HG02870 (cell line): ENCODE results near the gene IQSEC3.

Experiments
- ATAC-seq: cut with Tn5 transposase; IDR thresholded peaks from one replicate; pipeline ENCODE4 v1.9.1; 2021; ENCODE audit warnings: mild to moderate bottlenecking, moderate library complexity; ENCODE audit not compliant: unreplicated experiment

The IQSEC3 gene

DNA sequence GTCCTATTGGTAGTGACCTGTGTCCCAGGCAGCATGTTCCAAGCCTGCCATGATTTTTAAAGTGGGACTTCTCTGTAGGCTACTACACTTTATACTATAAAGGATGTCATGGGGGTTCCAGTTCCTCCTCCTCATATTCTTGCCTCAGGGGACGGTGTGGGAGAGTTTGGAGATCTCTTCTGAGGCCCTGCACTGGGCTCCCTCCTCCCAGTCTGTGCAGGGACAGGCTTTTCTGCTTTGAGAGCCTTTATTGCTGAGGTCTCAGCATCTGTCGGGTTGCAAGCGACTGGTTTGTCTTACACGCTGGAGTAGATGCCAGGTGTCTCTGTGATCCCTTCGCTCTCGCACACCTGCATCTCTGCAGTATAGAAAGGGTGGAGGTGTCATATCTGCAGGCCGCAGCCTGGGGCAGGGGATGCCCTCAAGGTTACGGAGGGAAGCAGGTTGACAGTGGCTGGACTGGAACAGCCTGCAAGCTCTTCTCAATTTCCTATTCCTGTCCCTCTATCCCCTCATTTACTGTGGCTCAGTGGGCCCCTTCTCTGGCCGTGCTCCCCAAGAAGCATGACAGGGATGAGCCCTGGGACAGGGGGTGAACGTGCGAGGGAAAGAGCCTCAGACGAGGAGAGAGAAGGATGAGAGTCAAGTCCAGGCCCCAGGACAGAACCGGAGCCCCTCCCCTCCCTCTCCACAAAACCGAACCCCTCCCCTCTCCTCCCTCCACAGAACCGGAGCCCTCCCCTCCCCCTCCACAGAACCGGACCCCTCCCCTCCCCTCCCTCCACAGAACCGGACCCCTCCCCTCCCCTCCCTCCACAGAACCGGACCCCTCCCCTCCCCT is 96.1 kb downstream of the IQSEC3 start:
- no peak for ATAC-seq

DNA sequence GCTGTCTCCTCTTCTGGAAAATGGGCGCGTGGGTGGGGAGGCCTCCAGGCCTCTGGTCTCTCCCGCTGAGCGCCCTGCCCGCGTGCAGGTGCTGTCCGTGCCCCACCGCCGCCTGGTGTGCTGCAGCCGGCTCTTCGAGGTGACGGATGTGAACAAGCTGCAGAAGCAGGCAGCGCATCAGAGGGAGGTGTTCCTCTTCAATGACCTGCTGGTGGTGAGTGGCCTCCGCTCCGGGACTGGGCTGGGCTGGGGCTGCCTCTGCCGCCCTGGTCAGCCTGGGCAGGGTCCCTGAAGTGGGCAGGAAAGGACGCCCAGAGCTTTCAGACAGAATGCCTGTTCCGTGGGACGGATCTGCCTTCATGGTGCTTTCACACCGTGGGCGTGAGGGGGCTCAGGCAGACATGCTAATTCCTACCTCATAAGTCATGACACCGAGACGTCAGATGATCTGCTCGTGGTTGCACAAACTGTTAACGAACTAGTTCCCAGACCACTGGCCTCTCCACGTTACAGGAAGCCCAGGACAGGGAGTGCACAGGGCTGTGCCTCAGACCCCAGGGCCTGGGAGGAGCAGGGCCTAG is 96.9 kb downstream of the IQSEC3 start:
- no peak for ATAC-seq

- no peak for ATAC-seq
These were observed 97.6 kb downstream of the IQSEC3 start for GRCh38 chr12:164207-164606.

GRCh38 chr12:165862-166368 is 99.3 kb downstream of the IQSEC3 start:
- ATAC-seq = no peak

DNA sequence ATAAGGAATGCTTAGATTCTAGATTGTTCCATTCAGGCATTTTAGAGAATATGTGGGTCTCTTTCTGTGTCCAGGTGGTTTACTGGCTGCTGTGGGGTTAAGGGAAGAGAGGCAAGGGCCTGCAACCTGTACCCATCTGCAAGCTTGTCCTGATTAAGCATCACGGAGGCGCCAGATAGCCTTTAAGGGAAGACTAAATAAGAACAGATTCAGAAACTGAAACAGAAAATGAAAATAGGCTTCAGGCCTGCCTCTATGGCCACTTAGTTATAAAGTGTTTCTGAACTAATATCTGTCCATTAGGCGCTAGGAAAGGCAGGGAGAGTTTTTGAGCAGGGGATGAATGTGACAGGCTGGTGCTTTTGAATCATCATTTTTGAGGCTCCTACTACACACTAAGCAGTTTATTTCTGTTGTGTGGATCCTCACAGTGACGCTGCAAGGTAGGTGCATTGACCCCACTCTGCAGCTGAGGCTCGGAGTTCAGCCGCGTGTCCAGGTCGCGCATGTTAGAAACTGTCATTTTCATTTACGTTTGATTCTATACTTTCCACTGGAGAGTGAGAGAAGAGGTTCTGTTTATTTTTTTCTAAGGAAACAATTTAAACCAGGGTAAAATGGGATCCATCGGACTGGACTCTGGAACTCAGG is 100.0 kb downstream of the IQSEC3 start:
- no peak for ATAC-seq

- no peak for ATAC-seq
These were observed 101.5 kb downstream of the IQSEC3 start for GRCh38 chr12:167959-168600.

GRCh38 chr12:168763-169525 is 102.4 kb downstream of the IQSEC3 start:
- ATAC-seq = no peak

DNA sequence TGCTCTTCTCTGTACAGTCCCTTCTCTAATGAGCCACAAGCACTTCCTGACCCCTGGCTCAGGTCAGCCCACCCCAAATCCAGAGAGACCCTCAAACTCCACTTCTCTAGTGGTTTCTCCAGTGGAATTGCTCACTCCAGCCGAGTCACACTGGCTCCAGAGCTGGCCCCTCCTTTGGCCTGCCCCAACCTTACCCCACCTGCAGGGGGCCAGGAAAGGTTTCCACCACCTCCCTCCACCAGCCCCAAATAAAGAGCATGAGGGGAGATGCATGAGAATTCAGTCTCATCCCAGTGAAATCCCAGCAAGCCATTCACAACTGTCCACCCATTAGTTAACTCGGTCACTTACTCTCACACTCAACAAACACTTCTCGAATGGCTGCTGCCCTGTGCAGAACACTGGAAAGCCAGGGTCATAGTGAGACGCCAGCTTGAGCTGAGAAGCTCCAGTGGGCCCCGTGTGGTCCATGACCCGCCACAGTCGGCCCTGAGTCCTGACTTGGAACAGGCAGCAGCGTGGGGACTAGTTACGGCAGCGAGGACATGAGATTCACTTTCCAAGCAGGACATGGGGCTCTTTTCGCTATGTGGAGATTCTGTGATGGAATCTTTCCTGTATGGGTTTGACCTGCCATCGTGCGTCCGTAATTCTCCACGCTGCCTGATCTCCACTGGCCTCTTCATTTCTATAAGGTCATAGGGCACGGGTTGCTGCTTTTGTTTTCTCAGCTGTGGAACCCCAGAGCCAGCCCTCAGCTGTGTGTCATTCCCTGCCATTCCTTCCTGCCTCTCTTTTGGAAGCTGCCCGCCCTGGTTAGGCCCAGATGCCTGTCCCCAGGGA is 103.2 kb downstream of the IQSEC3 start:
- ATAC-seq = no peak

DNA sequence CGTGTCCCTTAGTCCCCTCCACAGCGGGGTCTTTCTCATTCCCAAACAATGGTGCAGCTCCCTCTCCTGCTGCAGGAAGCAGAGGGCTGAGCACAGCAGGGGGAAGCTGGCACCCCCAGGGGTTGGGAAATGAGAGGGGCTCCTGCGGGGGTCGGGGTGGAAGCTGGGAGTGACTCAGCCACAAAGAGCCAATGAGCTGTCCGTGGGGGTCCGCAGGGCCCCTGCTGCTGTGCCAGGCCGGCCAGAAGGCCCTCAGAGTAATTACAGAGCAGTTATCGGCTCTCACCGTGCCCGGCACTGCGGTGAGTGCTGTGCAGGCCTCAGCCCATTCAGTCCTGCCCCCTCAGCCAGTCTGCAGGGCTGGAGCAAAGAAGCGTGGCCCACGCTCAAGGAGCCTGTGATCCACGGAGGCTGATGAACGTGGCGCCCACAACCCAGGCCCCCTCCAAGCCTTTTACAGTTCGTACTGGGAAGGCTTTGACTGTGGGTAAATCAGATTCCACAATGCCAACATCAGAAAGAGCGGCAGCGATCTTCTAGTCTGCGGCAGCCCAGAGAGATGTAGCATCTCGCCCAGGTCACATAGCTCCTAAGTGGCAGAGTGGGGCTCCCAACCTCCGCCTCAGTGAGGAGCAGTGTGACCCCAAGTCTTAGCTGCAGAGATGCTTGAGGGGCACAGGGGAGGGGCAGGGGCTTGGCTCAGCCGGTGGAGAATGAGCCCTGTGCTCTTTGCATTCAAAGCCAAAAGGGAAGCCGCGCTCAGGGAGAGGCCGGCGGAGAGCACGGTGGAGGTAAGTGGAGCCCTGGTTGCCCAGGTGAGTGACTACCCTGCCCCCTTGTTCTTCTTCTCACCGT is 104.0 kb downstream of the IQSEC3 start:
- no peak for ATAC-seq

- ATAC-seq = no peak
These were observed 104.7 kb downstream of the IQSEC3 start for GRCh38 chr12:171276-171675.

GRCh38 chr12:171743-172676 is 105.4 kb downstream of the IQSEC3 start:
- no peak for ATAC-seq

DNA sequence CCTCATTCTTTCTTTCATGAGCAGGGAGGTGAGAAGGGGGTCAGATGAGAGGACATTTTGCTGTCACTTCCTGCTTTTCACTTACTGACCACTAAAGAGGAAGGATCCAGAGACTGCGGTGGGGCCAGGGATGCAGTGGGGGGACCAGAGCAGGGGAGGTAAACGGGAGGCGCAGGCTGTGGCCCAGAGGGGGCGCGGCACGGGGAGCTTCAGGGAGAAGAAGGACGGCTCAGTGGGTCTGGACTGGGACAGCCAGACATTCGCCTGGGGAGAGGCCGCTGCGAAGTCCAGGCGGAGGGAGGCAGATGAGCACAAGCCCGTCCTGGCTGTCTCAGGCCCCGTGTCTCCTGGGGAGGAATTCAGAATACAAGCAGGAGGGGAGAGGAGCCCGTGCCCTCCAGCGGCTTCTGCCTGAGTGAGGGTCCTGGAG is 106.2 kb downstream of the IQSEC3 start:
- ATAC-seq = no peak

DNA sequence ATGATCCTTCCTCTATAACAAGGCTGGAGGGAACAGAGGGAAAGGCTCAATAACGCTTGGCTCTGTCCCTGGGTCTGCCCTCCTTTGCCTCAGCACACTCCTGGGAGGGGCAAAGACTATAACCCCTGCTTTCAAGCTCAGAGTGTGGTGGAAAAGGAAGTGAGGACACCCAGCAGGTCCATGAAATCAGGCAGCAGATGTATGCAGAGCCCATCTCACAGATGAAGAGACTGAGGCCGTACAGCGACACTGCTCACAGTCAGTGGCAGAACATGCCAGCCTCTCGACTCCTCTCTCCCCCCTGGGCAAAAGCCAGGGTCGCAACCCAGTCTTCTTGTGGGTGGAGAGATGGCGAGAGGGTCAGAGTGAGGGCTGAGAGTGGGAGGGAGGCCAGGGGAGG is 107.6 kb downstream of the IQSEC3 start:
- ATAC-seq = no peak

GRCh38 chr12:174596-174995 is 108.0 kb downstream of the IQSEC3 start:
- ATAC-seq = no peak

DNA sequence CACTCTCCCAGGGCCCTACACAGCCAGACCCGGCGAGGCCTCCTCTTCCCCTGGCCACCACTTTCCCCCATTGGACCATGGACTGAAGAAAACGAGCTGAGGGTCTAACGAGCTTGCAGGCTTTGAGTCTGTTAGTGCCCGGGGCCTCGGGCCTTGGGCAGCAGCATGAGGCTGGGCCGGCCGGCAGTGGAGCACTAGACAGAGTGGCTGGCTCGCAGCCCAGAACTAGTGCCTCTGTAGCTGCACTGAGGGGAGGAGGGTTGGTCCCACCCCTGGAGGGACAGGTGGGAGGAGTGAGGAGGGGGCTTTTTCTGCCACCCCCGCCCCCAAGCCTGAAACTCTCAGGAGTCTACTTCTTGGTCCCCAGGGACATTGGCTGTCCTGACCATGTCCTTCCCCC is 108.7 kb downstream of the IQSEC3 start:
- no peak for ATAC-seq

GRCh38 chr12:175759-176158 is 109.2 kb downstream of the IQSEC3 start:
- ATAC-seq = no peak

- ATAC-seq = no peak
These were observed 110.0 kb downstream of the IQSEC3 start for GRCh38 chr12:176321-177181.
